Mammary epithelial cell (primary cell): ENCODE measurements around the gene LILRB5.

Experiments used
- CTCF ChIP-seq, 2 donors: IDR thresholded peaks in 1 of 2; conservative IDR thresholded peaks in 1 of 2; 2 replicates each; pipeline ENCODE4 v1.5.1; 2011 to 2012; ENCODE audit warnings: inconsistent platforms in 2 of 2, low read length in 2 of 2, mild to moderate bottlenecking in 2 of 2, control low read depth in 1 of 2, low read depth in 1 of 2; ENCODE audit not compliant: insufficient read depth in 1 of 2; ENCODE audit errors: extremely low read depth in 1 of 2
- EZH2 ChIP-seq: IDR thresholded peaks from 2 replicates; pipeline ENCODE4 v1.6.1; 2012; ENCODE audit warnings: low read length, inconsistent platforms, borderline replicate concordance

- TF ChIP-seq EZH2 = no peak
- TF ChIP-seq CTCF (conservative IDR thresholded peaks at IDR 0.05 in 1 of 2, IDR thresholded peaks at IDR 0.05 in 1 of 2; ENCODE audit: extremely low read depth in 1 of 2, insufficient read depth in 1 of 2, low read depth in 1 of 2, low read length in 2 of 2) = no peak
These were observed 9.8 kb downstream of the LILRB5 start for GRCh38 chr19:54247106-54247930.
